ENCODE measurements around the gene LRRC59.

- TF ChIP-seq CTCF (IDR thresholded peaks at IDR 0.05; ENCODE audit: low read depth, low read length): no peak
- TF ChIP-seq EZH2phosphoT487 (IDR thresholded peaks at IDR 0.05; ENCODE audit: low read depth): no peak
Observed at GRCh38 chr17:50346313-50347116, 50.8 kb downstream of the LRRC59 start.

All from OCI-LY3 (cell line).